IPS DF 6.9 (cell line): ENCODE data around the gene FMR1.

Experiments
- DNase-seq: peaks from one replicate; pipeline ENCODE4 v3.0.0-alpha.2; 2013; ENCODE audit warnings: low read depth, low spot score
- H3K27ac ChIP-seq: one replicate; pipeline ENCODE4 v1.5.1; 2013; ENCODE audit warnings: low read length, control low read depth
- H3K27me3 ChIP-seq: 2 replicates; pipeline ENCODE4 v1.6.1; 2013; ENCODE audit warnings: mild to moderate bottlenecking, low read length; ENCODE audit not compliant: control insufficient read depth, insufficient read depth
- H3K36me3 ChIP-seq: 2 replicates; pipeline ENCODE4 v1.6.1; 2013; ENCODE audit warnings: low read length; ENCODE audit not compliant: control insufficient read depth, insufficient read depth
- H3K4me1 ChIP-seq: 2 replicates; pipeline ENCODE4 v1.6.1; 2013; ENCODE audit warnings: low read length; ENCODE audit not compliant: control insufficient read depth, insufficient read depth
- H3K4me3 ChIP-seq: 2 replicates; pipeline ENCODE4 v1.5.1; 2013; ENCODE audit warnings: mild to moderate bottlenecking, low read length
- H3K9me3 ChIP-seq: 2 replicates; pipeline ENCODE4 v1.6.1; 2013; ENCODE audit warnings: low read length, inconsistent platforms; ENCODE audit not compliant: control insufficient read depth, insufficient read depth
- WGBS: extraction: QIAGEN DNeasy Blood & Tissue Kit; methylation state at CpG from one replicate; pipeline ENCODE4 v1.1.7; 2013; ENCODE audit warnings: mixed read lengths, missing lambda C conversion rate; ENCODE audit not compliant: insufficient read length, insufficient coverage; 5-methylcytosine and 5-hydroxymethylcytosine counted together

The FMR1 gene

GRCh38 chrX:147916375-147916968 lies 4.8 kb downstream of the FMR1 start:
- DNase-seq, result no peak
- Histone ChIP-seq H3K4me1 (no peaks in the 10 kb centered on the region), H3K27me3 (no peaks in the 10 kb centered on the region), H3K27ac (no peak overlapping the region), H3K4me3 (no peak overlapping the region), H3K9me3 (no peaks in the 10 kb centered on the region), H3K36me3 (no peaks in the 10 kb centered on the region)
- no CpG with 5 or more reads among the region's 6 CpGs for WGBS

GRCh38 chrX:147917700-147918695 lies 6.3 kb downstream of the FMR1 start:
- DNase-seq, result no peak
- H3K36me3 ChIP-seq, result no peaks in the 10 kb centered on the region
- no peak overlapping the region for H3K27ac ChIP-seq
- no peaks in the 10 kb centered on the region for H3K27me3 ChIP-seq
- no CpG with 5 or more reads among the region's 10 CpGs for WGBS
- H3K4me1 ChIP-seq, result no peaks in the 10 kb centered on the region
- H3K9me3 ChIP-seq, result no peaks in the 10 kb centered on the region
- no peak overlapping the region for H3K4me3 ChIP-seq

- Histone ChIP-seq H3K4me1 (no peaks in the 10 kb centered on the region), H3K27ac (no peak overlapping the region), H3K36me3 (no peaks in the 10 kb centered on the region), H3K27me3 (no peaks in the 10 kb centered on the region), H3K9me3 (no peaks in the 10 kb centered on the region), H3K4me3 (no peak overlapping the region)
- WGBS, result no CpG with 5 or more reads among the region's 3 CpGs
- DNase-seq, result no peak
Measured at GRCh38 chrX:147920161-147920666, 8.5 kb downstream of the FMR1 start.

- H3K36me3 ChIP-seq, result no peaks in the 10 kb centered on the region
- no peaks in the 10 kb centered on the region for H3K27me3 ChIP-seq
- H3K4me3 ChIP-seq, result no peak overlapping the region
- DNase-seq, result no peak
- H3K4me1 ChIP-seq, result no peaks in the 10 kb centered on the region
- no CpG with 5 or more reads among the region's 1 CpG for WGBS
- H3K9me3 ChIP-seq, result no peaks in the 10 kb centered on the region
- no peak overlapping the region for H3K27ac ChIP-seq
Measured at GRCh38 chrX:147923605-147924004, 11.9 kb downstream of the FMR1 start.

GRCh38 chrX:147927256-147927655 lies 15.5 kb downstream of the FMR1 start:
- H3K27ac ChIP-seq, result no peak overlapping the region
- no peak for DNase-seq
- no peak overlapping the region for H3K4me3 ChIP-seq
- H3K4me1 ChIP-seq, result no peaks in the 10 kb centered on the region
- H3K27me3 ChIP-seq, result no peaks in the 10 kb centered on the region
- WGBS, result no CpG with 5 or more reads among the region's 4 CpGs
- no peaks in the 10 kb centered on the region for H3K9me3 ChIP-seq
- no peaks in the 10 kb centered on the region for H3K36me3 ChIP-seq

- Histone ChIP-seq H3K4me3 (no peak overlapping the region), H3K27me3 (no peaks in the 10 kb centered on the region), H3K36me3 (no peaks in the 10 kb centered on the region), H3K4me1 (no peaks in the 10 kb centered on the region), H3K9me3 (no peaks in the 10 kb centered on the region), H3K27ac (no peak overlapping the region)
- WGBS, result no CpG with 5 or more reads among the region's 1 CpG
- DNase-seq, result no peak
Measured at GRCh38 chrX:147933815-147934214, 22.1 kb downstream of the FMR1 start.

GRCh38 chrX:147935156-147935758 lies 23.5 kb downstream of the FMR1 start:
- no peak overlapping the region for H3K27ac ChIP-seq
- DNase-seq, result no peak
- no CpG with 5 or more reads among the region's 3 CpGs for WGBS
- H3K27me3 ChIP-seq, result no peaks in the 10 kb centered on the region
- no peaks in the 10 kb centered on the region for H3K9me3 ChIP-seq
- H3K4me1 ChIP-seq, result no peaks in the 10 kb centered on the region
- H3K4me3 ChIP-seq, result no peak overlapping the region
- no peaks in the 10 kb centered on the region for H3K36me3 ChIP-seq

- Histone ChIP-seq H3K4me3 (no peak overlapping the region), H3K27me3 (no peaks in the 10 kb centered on the region), H3K27ac (no peak overlapping the region), H3K4me1 (no peaks in the 10 kb centered on the region), H3K36me3 (0 out of 2 replicates have a peak, but pooled peaks cover 3% of the 10 kb centered on the region), H3K9me3 (no peaks in the 10 kb centered on the region)
- WGBS, result no CpG with 5 or more reads among the region's 5 CpGs
- DNase-seq, result no peak
Measured at GRCh38 chrX:147945286-147945685, 33.6 kb downstream of the FMR1 start.

GRCh38 chrX:147948531-147948930 lies 36.8 kb downstream of the FMR1 start:
- Histone ChIP-seq H3K9me3 (no peaks in the 10 kb centered on the region), H3K4me1 (no peaks in the 10 kb centered on the region), H3K27ac (no peak overlapping the region), H3K27me3 (no peaks in the 10 kb centered on the region), H3K4me3 (no peak overlapping the region), H3K36me3 (0 out of 2 replicates have a peak, but pooled peaks cover 3% of the 10 kb centered on the region)
- no CpG with 5 or more reads among the region's 7 CpGs for WGBS
- DNase-seq, result no peak

GRCh38 chrX:147950352-147950751 lies 38.6 kb downstream of the FMR1 start:
- no peaks in the 10 kb centered on the region for H3K9me3 ChIP-seq
- H3K27me3 ChIP-seq, result no peaks in the 10 kb centered on the region
- H3K4me1 ChIP-seq, result no peaks in the 10 kb centered on the region
- WGBS, result no CpG with 5 or more reads among the region's 1 CpG
- H3K27ac ChIP-seq, result no peak overlapping the region
- no peaks in the 10 kb centered on the region for H3K36me3 ChIP-seq
- DNase-seq, result no peak
- H3K4me3 ChIP-seq, result no peak overlapping the region
